MM.1S (cell line): ENCODE data around the gene KCNK13.

Source experiments
- CTCF ChIP-seq: fragments of 300-600 bp; sonication (generic); IDR thresholded peaks from 2 replicates; pipeline ENCODE4 v1.5.1; 2016; ENCODE audit warnings: antibody characterized with exemption, low read length, mixed read lengths
- EZH2phosphoT487 ChIP-seq: fragments of 300-600 bp; sonication (generic); IDR thresholded peaks from 2 replicates; pipeline ENCODE4 v1.6.1; 2018; ENCODE audit warnings: antibody characterized with exemption, low read length

GRCh38 chr14:90193925-90194324, 132.1 kb downstream of the KCNK13 start:
- no peak; the same call in 1 of the 2 replicates for TF ChIP-seq CTCF
- no peak for TF ChIP-seq EZH2phosphoT487
